Measurements from ENCODE around the gene PML.

GRCh38 chr15:73983773-73984172, 10.7 kb upstream of the PML start:
- TF ChIP-seq NFIC (IDR thresholded peaks at IDR 0.05), result no peak
- TF ChIP-seq YY1 (IDR thresholded peaks at IDR 0.05; ENCODE audit: low read depth), result no peak
- TF ChIP-seq EP300 (IDR thresholded peaks at IDR 0.05; ENCODE audit: borderline replicate concordance), result no peak
- TF ChIP-seq TEAD4 (IDR thresholded peaks at IDR 0.05), result no peak
- TF ChIP-seq TCF12 (IDR thresholded peaks at IDR 0.05; ENCODE audit: low read depth), result no peak
- no peak for TF ChIP-seq ZBTB7A (IDR thresholded peaks at IDR 0.05; ENCODE audit: low read depth)
- no peak for TF ChIP-seq TAF1 (IDR thresholded peaks at IDR 0.05; ENCODE audit: low read depth)
- no peak for TF ChIP-seq CEBPB (IDR thresholded peaks at IDR 0.05)
- TF ChIP-seq, protein P1, sequence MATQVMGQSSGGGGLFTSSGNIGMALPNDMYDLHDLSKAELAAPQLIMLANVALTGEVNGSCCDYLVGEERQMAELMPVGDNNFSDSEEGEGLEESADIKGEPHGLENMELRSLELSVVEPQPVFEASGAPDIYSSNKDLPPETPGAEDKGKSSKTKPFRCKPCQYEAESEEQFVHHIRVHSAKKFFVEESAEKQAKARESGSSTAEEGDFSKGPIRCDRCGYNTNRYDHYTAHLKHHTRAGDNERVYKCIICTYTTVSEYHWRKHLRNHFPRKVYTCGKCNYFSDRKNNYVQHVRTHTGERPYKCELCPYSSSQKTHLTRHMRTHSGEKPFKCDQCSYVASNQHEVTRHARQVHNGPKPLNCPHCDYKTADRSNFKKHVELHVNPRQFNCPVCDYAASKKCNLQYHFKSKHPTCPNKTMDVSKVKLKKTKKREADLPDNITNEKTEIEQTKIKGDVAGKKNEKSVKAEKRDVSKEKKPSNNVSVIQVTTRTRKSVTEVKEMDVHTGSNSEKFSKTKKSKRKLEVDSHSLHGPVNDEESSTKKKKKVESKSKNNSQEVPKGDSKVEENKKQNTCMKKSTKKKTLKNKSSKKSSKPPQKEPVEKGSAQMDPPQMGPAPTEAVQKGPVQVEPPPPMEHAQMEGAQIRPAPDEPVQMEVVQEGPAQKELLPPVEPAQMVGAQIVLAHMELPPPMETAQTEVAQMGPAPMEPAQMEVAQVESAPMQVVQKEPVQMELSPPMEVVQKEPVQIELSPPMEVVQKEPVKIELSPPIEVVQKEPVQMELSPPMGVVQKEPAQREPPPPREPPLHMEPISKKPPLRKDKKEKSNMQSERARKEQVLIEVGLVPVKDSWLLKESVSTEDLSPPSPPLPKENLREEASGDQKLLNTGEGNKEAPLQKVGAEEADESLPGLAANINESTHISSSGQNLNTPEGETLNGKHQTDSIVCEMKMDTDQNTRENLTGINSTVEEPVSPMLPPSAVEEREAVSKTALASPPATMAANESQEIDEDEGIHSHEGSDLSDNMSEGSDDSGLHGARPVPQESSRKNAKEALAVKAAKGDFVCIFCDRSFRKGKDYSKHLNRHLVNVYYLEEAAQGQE (IDR thresholded peaks at IDR 0.05; ENCODE audit: low read depth), result no peak
- TF ChIP-seq, protein P2, sequence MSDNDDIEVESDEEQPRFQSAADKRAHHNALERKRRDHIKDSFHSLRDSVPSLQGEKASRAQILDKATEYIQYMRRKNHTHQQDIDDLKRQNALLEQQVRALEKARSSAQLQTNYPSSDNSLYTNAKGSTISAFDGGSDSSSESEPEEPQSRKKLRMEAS (IDR thresholded peaks at IDR 0.05), result no peak
- TF ChIP-seq CREB1 (IDR thresholded peaks at IDR 0.05; ENCODE audit: low read depth), result no peak
- no peak for TF ChIP-seq RAD21 (IDR thresholded peaks at IDR 0.05; ENCODE audit: low read depth)
